Right atrium auricular region (tissue), 2 donors: Measurements from ENCODE around the gene GPC6. TPM values are rescaled to one million over a fixed set of nuclear protein-coding genes. Genes with fewer than 3 reads are reported as not detected.
"Not testable (repeated sequence)": the region's sequence is repeated elsewhere in the genome, so short reads cannot be mapped to it uniquely, and the experiment has no call there.

Experiments
- DNase-seq: peaks from one replicate; pipeline ENCODE4 v3.0.0-alpha.2; 2019; ENCODE audit warnings: low spot score
- H3K27ac ChIP-seq, 2 donors: fragments of 200-600 bp; sonication (generic); 1 replicate in 1 of 2; 2 replicates in 1 of 2; pipeline ENCODE4 v1.5.1; 2016 to 2019
- H3K27me3 ChIP-seq, 2 donors: fragments of 200-600 bp; sonication (generic); one replicate each; pipeline versions ENCODE4 v1.5.1 to v1.6.0; 2017 to 2019
- H3K36me3 ChIP-seq: fragments of 200-600 bp; sonication (generic); one replicate; pipeline ENCODE4 v1.5.1; 2016
- H3K4me1 ChIP-seq, 2 donors: fragments of 200-600 bp; sonication (generic); one replicate each; pipeline versions ENCODE4 v1.5.1 to v1.6.0; 2017 to 2019
- H3K4me3 ChIP-seq, 2 donors: fragments of 200-600 bp; sonication (generic); 1 replicate in 1 of 2; 2 replicates in 1 of 2; pipeline ENCODE4 v1.5.1; 2017 to 2019; ENCODE audit warnings: mild to moderate bottlenecking in 1 of 2, moderate library complexity in 1 of 2
- H3K9me3 ChIP-seq, 2 donors: fragments of 200-600 bp; sonication (generic); one replicate each; pipeline ENCODE4 v1.5.1; 2019
- CTCF ChIP-seq, 2 donors: fragments of 200-600 bp; sonication (generic); IDR thresholded peaks; one replicate each; pipeline ENCODE4 v1.5.1; 2019; ENCODE audit warnings: antibody characterized with exemption in 2 of 2
- total RNA-seq, 2 donors: library from RNA; depleted of rRNA; stranded (reverse); fragments of >200 nt; gene quantifications; one replicate each; pipeline ENCODE4 v1.1.0, GENCODE V29; 2016

GPC6 gene
- total RNA-seq, 2 donors from 2014 or later = 1.3 to 3.8 TPM

GRCh38 chr13:94300401-94300800 is 1073.8 kb downstream of the GPC6 start:
- H3K27ac ChIP-seq = no peak overlapping the region
- TF ChIP-seq CTCF (IDR thresholded peaks at IDR 0.05) = no peak
- H3K4me3 ChIP-seq = no peak overlapping the region
- H3K9me3 ChIP-seq = no peaks in the 10 kb centered on the region
- no peak for DNase-seq
- no peaks in the 10 kb centered on the region for H3K4me1 ChIP-seq
- H3K27me3 ChIP-seq = no peaks in the 10 kb centered on the region
- H3K36me3 ChIP-seq = no peaks in the 10 kb centered on the region

- Histone ChIP-seq H3K36me3 (no peaks in the 10 kb centered on the region), H3K27me3 (no peaks in the 10 kb centered on the region), H3K4me1 (no peaks in the 10 kb centered on the region), H3K9me3 (no peaks in the 10 kb centered on the region), H3K27ac (no peak overlapping the region), H3K4me3 (no peak overlapping the region)
- no peak for TF ChIP-seq CTCF (IDR thresholded peaks at IDR 0.05)
- no peak for DNase-seq
These were observed 1074.9 kb downstream of the GPC6 start for GRCh38 chr13:94301487-94301886.

- H3K27ac ChIP-seq, H3K9me3 ChIP-seq, DNase-seq, H3K4me1 ChIP-seq, H3K27me3 ChIP-seq, H3K36me3 ChIP-seq, H3K4me3 ChIP-seq: not testable (repeated sequence)
These were observed 1076.4 kb downstream of the GPC6 start for GRCh38 chr13:94302847-94303565.

- H3K4me1 ChIP-seq = no peaks in the 10 kb centered on the region
- no peaks in the 10 kb centered on the region for H3K9me3 ChIP-seq
- no peak overlapping the region for H3K27ac ChIP-seq
- DNase-seq = no peak
- no peaks in the 10 kb centered on the region for H3K27me3 ChIP-seq
- no peak overlapping the region for H3K4me3 ChIP-seq
- H3K36me3 ChIP-seq = no peaks in the 10 kb centered on the region
- no peak for TF ChIP-seq CTCF (IDR thresholded peaks at IDR 0.05)
These were observed 1077.1 kb downstream of the GPC6 start for GRCh38 chr13:94303644-94304174.

- DNase-seq = no peak
- no peaks in the 10 kb centered on the region for H3K27me3 ChIP-seq
- no peaks in the 10 kb centered on the region for H3K4me1 ChIP-seq
- H3K27ac ChIP-seq = no peak overlapping the region
- TF ChIP-seq CTCF (IDR thresholded peaks at IDR 0.05) = no peak
- H3K36me3 ChIP-seq = no peaks in the 10 kb centered on the region
- no peak overlapping the region for H3K4me3 ChIP-seq
- H3K9me3 ChIP-seq = no peaks in the 10 kb centered on the region
These were observed 1078.4 kb downstream of the GPC6 start for GRCh38 chr13:94305033-94305432.

- H3K27ac ChIP-seq = no peak overlapping the region
- DNase-seq = no peak
- H3K4me1 ChIP-seq = no peaks in the 10 kb centered on the region
- H3K9me3 ChIP-seq = no peaks in the 10 kb centered on the region
- TF ChIP-seq CTCF (IDR thresholded peaks at IDR 0.05) = no peak
- H3K4me3 ChIP-seq = no peak overlapping the region
- no peaks in the 10 kb centered on the region for H3K36me3 ChIP-seq
- H3K27me3 ChIP-seq = no peaks in the 10 kb centered on the region
These were observed 1078.9 kb downstream of the GPC6 start for GRCh38 chr13:94305463-94305862.
